Heart left ventricle (tissue), 16 donors: ENCODE data around the gene MAT2A. TPM values are rescaled to one million over a fixed set of nuclear protein-coding genes. Genes with fewer than 3 reads are reported as not detected.

Source experiments
- ATAC-seq, 4 donors: fragments of 200-7000 bp; cut with Tn5 transposase; one replicate each; pipeline ENCODE4 v1.9.1; 2020 to 2022; ENCODE audit warnings: moderate library complexity in 4 of 4, mild to moderate bottlenecking in 3 of 4, moderate number of reproducible peaks in 1 of 4
- DNase-seq, 5 donors: peaks; one replicate each; pipeline ENCODE4 v3.0.0-alpha.2; 2020
- H3K27ac ChIP-seq, 12 donors: fragments of 200-600 bp; sonication (generic) in 4 of 12; one replicate each; pipeline versions ENCODE4 v1.5.0 to v1.8.0; 2016 to 2022; ENCODE audit warnings: mild to moderate bottlenecking in 2 of 12
- H3K27me3 ChIP-seq, 9 donors: fragments of 200-600 bp; sonication (generic) in 2 of 9; one replicate each; pipeline versions ENCODE4 v1.5.1 to v1.8.0; 2016 to 2022; ENCODE audit warnings: mild to moderate bottlenecking in 3 of 9
- H3K36me3 ChIP-seq, 9 donors: fragments of 200-600 bp; sonication (generic) in 2 of 9; one replicate each; pipeline versions ENCODE4 v1.5.0 to v1.8.0; 2018 to 2022; ENCODE audit warnings: mild to moderate bottlenecking in 2 of 9
- H3K4me1 ChIP-seq, 12 donors: fragments of 200-600 bp; sonication (generic) in 4 of 12; one replicate each; pipeline versions ENCODE4 v1.5.0 to v1.8.0; 2016 to 2022; ENCODE audit warnings: mild to moderate bottlenecking in 3 of 12
- H3K4me3 ChIP-seq, 12 donors: fragments of 200-600 bp; sonication (generic) in 4 of 12; one replicate each; pipeline versions ENCODE4 v1.5.0 to v1.8.0; 2017 to 2022; ENCODE audit warnings: mild to moderate bottlenecking in 9 of 12, moderate library complexity in 4 of 12
- H3K9me3 ChIP-seq, 12 donors: fragments of 200-600 bp; sonication (generic) in 4 of 12; one replicate each; pipeline versions ENCODE4 v1.5.0 to v1.8.0; 2016 to 2022; ENCODE audit warnings: mild to moderate bottlenecking in 1 of 12
- POLR2A ChIP-seq, 2 donors: fragments of 450-650 bp; IDR thresholded peaks; one replicate each; pipeline ENCODE4 v1.6.1; 2017; ENCODE audit warnings: antibody characterized with exemption in 2 of 2, mild to moderate bottlenecking in 2 of 2, moderate library complexity in 2 of 2
- WGBS, 4 donors: extraction: QIAGEN DNeasy Blood & Tissue Kit in 2 of 4; methylation state at CpG; one replicate each; pipeline versions ENCODE4 v1.1.5 to v1.1.7; 2013 to 2018; 5-methylcytosine and 5-hydroxymethylcytosine counted together
- intact Hi-C, 10 donors: fragments of 100-400 bp; cut with DNase I; formaldehyde crosslinking; loops; one replicate each; pipeline versions ENCODE4 v1.11.1 to v1.14.2; 2022
- polyA plus RNA-seq, 2 donors: library from polyadenylated mRNA; stranded (reverse); fragments of 200-250 nt; gene quantifications; one replicate each; pipeline ENCODE4 v1.2.3, GENCODE V29; 2013
- total RNA-seq, 9 donors: library from RNA; depleted of rRNA in 2 of 9; stranded (reverse); fragments of >200 nt in 2 of 9; fragmentation: NEBNext Ultra II Directional in 3 of 9; extraction: Animal tissue kit (Norgen Biotek cat#: 25700) in 3 of 9; gene quantifications; one replicate each; pipeline versions ENCODE4 v1.1.0 to v1.2.4, GENCODE V29; 2016 to 2023
- TF ChIP-seq, protein P1 (sequence below), 12 donors: fragments of 200-600 bp; sonication (generic) in 4 of 12; IDR thresholded peaks; one replicate each; pipeline versions ENCODE4 v1.5.0 to v1.8.0; 2018 to 2022; ENCODE audit warnings: antibody characterized with exemption in 12 of 12, mild to moderate bottlenecking in 5 of 12
- donor health status: ischemic (EF 13 %, LVEDD 7.1; RV severe dilation, severe dysfunction).
- donor health status: healthy with polysubstance abuse.
- donor health status: DM: no; HTN: yes; CAD: no.
- donor health status: DM: no; HTN: no; CAD: no.
- donor health status: ischemic (EF 25% LVEDD 6.9; RV normal size, moderate dysfunction).
- donor health status: ischemic (EF 25% LVEDD 5.7; RV mildly dilated, moderate dysfunction).
- donor health status: healthy.
- donor health status: DM: yes; HTN: yes; CAD: no.
- donor health status: ischemic (EF 35%, LVEDD 5.7; RV mildly dilated, moderate dysfunction).
- donor health status: nonischemic (EF 11% LVEDD 7.7; RV severe dilation, severe dysfunction).
- donor health status: DM: yes; HTN: yes; CAD: no.
- donor health status: PGD.
- donor health status: ischemic (EF 29% LVEDD 5.4; RV normal size, mild dysfunction).
- donor health status: nonischemic (EF 23%, LVEDD 6.1; RV moderate dilation, normal function).

MAT2A gene
- total and polyA plus RNA-seq, 11 donors = 66.0 to 218 (median 128) TPM

DNA sequence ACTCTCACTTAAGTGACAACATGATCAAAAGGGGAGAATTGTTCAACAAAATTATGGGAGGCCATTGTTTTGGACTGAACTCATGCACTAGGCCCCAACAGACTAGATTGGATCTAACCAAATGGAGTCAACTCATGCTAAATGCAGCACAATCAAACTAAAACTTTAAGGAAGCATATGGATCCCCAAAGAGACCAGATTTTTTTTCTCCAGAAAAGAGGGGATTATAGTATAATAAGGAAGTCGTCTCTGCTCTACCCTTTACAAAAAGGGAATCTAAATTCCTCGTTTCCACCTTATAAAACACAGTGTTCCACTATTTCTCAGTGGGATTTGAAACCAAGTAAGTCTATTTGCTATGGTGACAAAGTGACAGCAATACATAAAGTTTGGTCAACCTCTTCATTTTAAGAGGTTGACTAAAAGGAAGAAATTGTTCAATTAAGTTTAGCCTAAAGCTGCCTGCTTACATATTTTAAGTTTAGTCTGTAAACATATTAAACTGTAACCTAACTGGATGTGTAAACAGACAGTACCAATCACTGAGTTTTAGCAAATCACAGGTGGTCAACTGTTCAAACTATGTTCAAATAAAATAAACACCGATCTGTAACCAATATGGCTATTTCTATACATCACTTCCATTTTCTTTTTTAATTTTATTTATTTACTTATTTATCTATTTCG is 40.9 kb upstream of the MAT2A start:
- Histone ChIP-seq H3K27ac (peak overlapping the region in 2 of 12 donors; percentile 74 to 91), H3K36me3 (no peaks in the 10 kb centered on the region), H3K9me3 (no peaks in the 10 kb centered on the region), H3K4me3 (no peak overlapping the region), H3K27me3 (no peaks in the 10 kb centered on the region), H3K4me1 (peaks cover 0 to 52% (median 24%) of the 10 kb centered on the region in 12 donors)
- intact Hi-C loops = loop anchor here in 2 of 10 donors (5.0 to 10.0 kb wide), 2 partner anchors 53 to 61 kb away; no protein-coding TSS in a partner anchor
- TF ChIP-seq, protein P1, sequence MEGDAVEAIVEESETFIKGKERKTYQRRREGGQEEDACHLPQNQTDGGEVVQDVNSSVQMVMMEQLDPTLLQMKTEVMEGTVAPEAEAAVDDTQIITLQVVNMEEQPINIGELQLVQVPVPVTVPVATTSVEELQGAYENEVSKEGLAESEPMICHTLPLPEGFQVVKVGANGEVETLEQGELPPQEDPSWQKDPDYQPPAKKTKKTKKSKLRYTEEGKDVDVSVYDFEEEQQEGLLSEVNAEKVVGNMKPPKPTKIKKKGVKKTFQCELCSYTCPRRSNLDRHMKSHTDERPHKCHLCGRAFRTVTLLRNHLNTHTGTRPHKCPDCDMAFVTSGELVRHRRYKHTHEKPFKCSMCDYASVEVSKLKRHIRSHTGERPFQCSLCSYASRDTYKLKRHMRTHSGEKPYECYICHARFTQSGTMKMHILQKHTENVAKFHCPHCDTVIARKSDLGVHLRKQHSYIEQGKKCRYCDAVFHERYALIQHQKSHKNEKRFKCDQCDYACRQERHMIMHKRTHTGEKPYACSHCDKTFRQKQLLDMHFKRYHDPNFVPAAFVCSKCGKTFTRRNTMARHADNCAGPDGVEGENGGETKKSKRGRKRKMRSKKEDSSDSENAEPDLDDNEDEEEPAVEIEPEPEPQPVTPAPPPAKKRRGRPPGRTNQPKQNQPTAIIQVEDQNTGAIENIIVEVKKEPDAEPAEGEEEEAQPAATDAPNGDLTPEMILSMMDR (IDR thresholded peaks at IDR 0.05) = no peak
- no peak for TF ChIP-seq POLR2A (IDR thresholded peaks at IDR 0.05)
- WGBS, 4 donors = 73 to 97% (median 87%) methylated on average over 4 of the region's 4 CpGs
- ATAC-seq (no peak), DNase-seq (no peak)

DNA sequence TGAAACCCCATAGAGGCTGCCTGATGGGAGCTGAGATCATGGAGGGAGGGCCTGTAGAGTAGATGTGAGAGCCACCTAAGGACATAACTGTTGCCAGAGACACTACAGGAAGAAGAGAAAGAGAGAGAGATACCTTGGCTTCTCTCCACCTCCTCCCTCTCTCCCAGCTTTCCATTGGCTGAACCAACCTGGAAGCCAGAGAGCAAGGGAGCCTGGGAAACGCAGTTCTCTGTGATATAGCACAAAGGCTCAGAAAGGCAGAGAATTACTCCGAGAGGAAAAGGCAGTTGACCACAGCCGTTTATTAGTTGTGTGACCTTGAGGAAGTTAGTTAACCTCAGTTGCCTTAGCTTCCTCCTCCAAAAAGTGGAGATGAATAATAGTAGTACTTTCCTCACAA is 37.7 kb upstream of the MAT2A start:
- H3K4me1 ChIP-seq = peaks cover 4 to 84% (median 46%) of the 10 kb centered on the region in 12 donors

DNA sequence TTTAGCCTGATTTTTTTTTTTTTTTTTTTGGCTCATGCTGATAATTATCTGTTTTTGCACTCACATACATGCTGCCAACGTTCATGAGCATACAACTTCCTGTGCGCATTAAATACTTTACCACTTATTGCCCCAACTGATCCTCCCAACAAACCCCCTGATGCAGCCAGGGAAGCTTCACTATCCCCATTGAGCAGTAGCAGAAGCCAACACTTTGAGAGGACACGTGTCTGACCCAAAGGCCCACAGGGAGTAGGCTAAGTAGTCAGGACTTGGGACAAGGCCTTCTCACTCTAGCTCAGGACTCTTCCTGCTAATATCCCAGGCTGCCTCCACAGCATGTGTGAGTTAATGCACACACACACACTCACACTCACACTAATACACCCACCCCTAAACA is 36.2 kb upstream of the MAT2A start:
- 49 to 72% (median 65%) methylated on average over 3 of the region's 3 CpGs for WGBS, 4 donors
- peaks cover 4 to 86% (median 51%) of the 10 kb centered on the region in 12 donors for H3K4me1 ChIP-seq
- H3K27ac ChIP-seq = peak overlapping the region in 2 of 12 donors; percentile 25 to 38
- intact Hi-C loops = loop anchor here in 4 of 10 donors (2.0 to 5.0 kb wide), 3 partner anchors 35 to 66 kb away; partner anchors contain the start of gene MAT2A (in 4 of the 4)
- no peaks in the 10 kb centered on the region for H3K36me3 ChIP-seq
- H3K27me3 ChIP-seq = no peaks in the 10 kb centered on the region
- ATAC-seq (no peak), DNase-seq (no peak)
- H3K4me3 ChIP-seq = no peak overlapping the region
- H3K9me3 ChIP-seq = no peaks in the 10 kb centered on the region
- TF ChIP-seq, protein P1 (IDR thresholded peaks at IDR 0.05) = no peak
- no peak for TF ChIP-seq POLR2A (IDR thresholded peaks at IDR 0.05)

More for the DNA sequence above, 37.7 kb upstream of the MAT2A start:
- DNase-seq (no peak), ATAC-seq (peak in 3 of 4 donors; percentile 17 to 25 (median 21))
- Histone ChIP-seq H3K9me3 (no peaks in the 10 kb centered on the region), H3K27me3 (no peaks in the 10 kb centered on the region), H3K36me3 (no peaks in the 10 kb centered on the region), H3K4me3 (no peak overlapping the region), H3K27ac (peak overlapping the region in 11 of 12 donors; percentile 64 to 91 (median 70))
- intact Hi-C loops = loop anchor here in 5 of 10 donors (2.0 to 5.0 kb wide), 3 partner anchors 36 to 49 kb away; partner anchors contain the start of gene MAT2A (in 5 of the 5)
- no peak for TF ChIP-seq POLR2A (IDR thresholded peaks at IDR 0.05)
- TF ChIP-seq, protein P1 (IDR thresholded peaks at IDR 0.05) = no peak
- WGBS, 4 donors = 66 to 76% (median 68%) methylated on average over 3 of the region's 3 CpGs

DNA sequence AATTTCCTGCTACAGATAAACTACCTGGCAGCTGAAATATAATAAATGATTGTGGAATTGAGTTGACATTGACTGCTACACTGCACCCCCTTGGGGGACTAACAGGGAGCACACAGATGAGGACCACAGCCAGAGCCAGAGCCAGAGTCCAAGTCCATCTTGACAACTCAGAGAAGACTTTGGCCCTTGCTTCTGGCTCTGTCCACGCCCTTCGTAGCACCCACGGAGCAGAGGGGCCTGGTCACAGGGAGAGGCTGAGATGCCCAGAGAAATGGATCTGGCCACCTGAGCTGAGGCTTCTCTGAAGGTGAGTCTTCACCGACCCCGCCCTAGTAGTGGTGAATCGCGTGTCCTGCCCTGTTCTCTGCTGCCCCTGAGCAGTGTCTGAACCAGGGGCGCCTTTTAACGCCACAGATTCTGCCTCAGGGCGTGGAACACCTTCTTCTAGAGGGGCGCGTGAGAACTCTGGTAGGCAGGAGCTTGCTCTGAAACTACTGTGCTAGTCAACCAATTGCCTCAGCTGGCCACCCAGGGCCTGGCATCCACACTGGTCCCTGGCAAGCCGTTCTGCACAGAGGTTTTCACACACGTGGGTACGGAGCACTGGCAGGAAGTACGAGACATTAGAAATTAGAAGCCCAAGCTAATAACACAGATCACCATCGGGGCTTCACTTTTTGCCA is 35.7 kb upstream of the MAT2A start:
- Histone ChIP-seq H3K27ac (peak overlapping the region in 6 of 12 donors; percentile 13 to 55 (median 32)), H3K9me3 (no peaks in the 10 kb centered on the region), H3K4me3 (no peak overlapping the region), H3K36me3 (no peaks in the 10 kb centered on the region), H3K27me3 (no peaks in the 10 kb centered on the region), H3K4me1 (peaks cover 4 to 82% (median 51%) of the 10 kb centered on the region in 12 donors)
- WGBS, 4 donors = 89 to 93% (median 92%) methylated on average over 11 to 17 of the region's 17 CpGs
- DNase-seq (no peak), ATAC-seq (no peak)
- TF ChIP-seq, protein P1 (IDR thresholded peaks at IDR 0.05) = no peak
- TF ChIP-seq POLR2A (IDR thresholded peaks at IDR 0.05) = no peak
- intact Hi-C loops = loop anchor here in 4 of 10 donors (2.0 to 5.0 kb wide), 3 partner anchors 34 to 67 kb away; partner anchors contain the start of gene MAT2A (in 4 of the 4)
